ENCODE measurements around the gene DCK.
A peak's percentile ranks its signal among the peaks of the same experiment; 100 is the strongest.

The DCK gene

GRCh38 chr4:70993181-70994068 lies at the start of gene DCK:
Gene DCK, plus strand, starts transcription at chr4:70993649. Its CDS starts 187 bp downstream, at chr4:70993836.
- peak within 1 kb of the TSS; percentile 90 for H2AFZ ChIP-seq (ENCODE audit: low read depth, low read length)
- H3K9me3 ChIP-seq (ENCODE audit: low read length): peaks cover 19% of the 10 kb centered on the region
- no peaks in the 10 kb centered on the region for H3K27me3 ChIP-seq (ENCODE audit: insufficient read depth, low read length)
- peak within 1 kb of the TSS; percentile 62 for H3K4me3 ChIP-seq (ENCODE audit: low read length)
- peaks cover 11% of the 10 kb centered on the region for H3K4me1 ChIP-seq (ENCODE audit: insufficient read depth, low read length)
- H3K36me3 ChIP-seq (ENCODE audit: insufficient read depth, low read length): peaks cover 22% of the 10 kb centered on the region

GRCh38 chr4:70945046-70945445 lies 48.4 kb upstream of the DCK start:
- H3K36me3 ChIP-seq (ENCODE audit: insufficient read depth, low read length): peaks cover 8% of the 10 kb centered on the region
- no peak overlapping the region for H2AFZ ChIP-seq (ENCODE audit: low read depth, low read length)
- H3K4me3 ChIP-seq (ENCODE audit: low read length): no peak overlapping the region
- H3K27me3 ChIP-seq (ENCODE audit: insufficient read depth, low read length): no peaks in the 10 kb centered on the region
- peaks cover 7% of the 10 kb centered on the region for H3K9me3 ChIP-seq (ENCODE audit: low read length)
- no peaks in the 10 kb centered on the region for H3K4me1 ChIP-seq (ENCODE audit: insufficient read depth, low read length)

GRCh38 chr4:70945452-70946055 lies 47.9 kb upstream of the DCK start:
- H3K4me1 ChIP-seq (ENCODE audit: insufficient read depth, low read length): no peaks in the 10 kb centered on the region
- H3K4me3 ChIP-seq (ENCODE audit: low read length): no peak overlapping the region
- peaks cover 4% of the 10 kb centered on the region for H3K9me3 ChIP-seq (ENCODE audit: low read length)
- no peaks in the 10 kb centered on the region for H3K27me3 ChIP-seq (ENCODE audit: insufficient read depth, low read length)
- peaks cover 6% of the 10 kb centered on the region for H3K36me3 ChIP-seq (ENCODE audit: insufficient read depth, low read length)
- H2AFZ ChIP-seq (ENCODE audit: low read depth, low read length): no peak overlapping the region

GRCh38 chr4:70946939-70947338 lies 46.5 kb upstream of the DCK start:
- H3K4me3 ChIP-seq (ENCODE audit: low read length): no peak overlapping the region
- no peaks in the 10 kb centered on the region for H3K4me1 ChIP-seq (ENCODE audit: insufficient read depth, low read length)
- H3K27me3 ChIP-seq (ENCODE audit: insufficient read depth, low read length): no peaks in the 10 kb centered on the region
- H3K36me3 ChIP-seq (ENCODE audit: insufficient read depth, low read length): peaks cover 8% of the 10 kb centered on the region
- peaks cover 4% of the 10 kb centered on the region for H3K9me3 ChIP-seq (ENCODE audit: low read length)
- no peak overlapping the region for H2AFZ ChIP-seq (ENCODE audit: low read depth, low read length)

GRCh38 chr4:70948665-70949260 lies 44.7 kb upstream of the DCK start:
- no peaks in the 10 kb centered on the region for H3K4me1 ChIP-seq (ENCODE audit: insufficient read depth, low read length)

GRCh38 chr4:70954032-70954431 lies 39.4 kb upstream of the DCK start:
- Histone ChIP-seq H3K27me3 (ENCODE audit: insufficient read depth, low read length) (no peaks in the 10 kb centered on the region), H3K9me3 (ENCODE audit: low read length) (no peaks in the 10 kb centered on the region), H3K36me3 (ENCODE audit: insufficient read depth, low read length) (peaks cover 7% of the 10 kb centered on the region), H2AFZ (ENCODE audit: low read depth, low read length) (no peak overlapping the region), H3K4me3 (ENCODE audit: low read length) (no peak overlapping the region), H3K4me1 (ENCODE audit: insufficient read depth, low read length) (no peaks in the 10 kb centered on the region)

More at GRCh38 chr4:70948665-70949260, 44.7 kb upstream of the DCK start:
- Histone ChIP-seq H3K9me3 (ENCODE audit: low read length) (peaks cover 4% of the 10 kb centered on the region), H3K27me3 (ENCODE audit: insufficient read depth, low read length) (no peaks in the 10 kb centered on the region), H2AFZ (ENCODE audit: low read depth, low read length) (no peak overlapping the region), H3K36me3 (ENCODE audit: insufficient read depth, low read length) (peaks cover 8% of the 10 kb centered on the region), H3K4me3 (ENCODE audit: low read length) (no peak overlapping the region)

- Histone ChIP-seq H3K36me3 (ENCODE audit: insufficient read depth, low read length) (peaks cover 27% of the 10 kb centered on the region), H3K4me1 (ENCODE audit: insufficient read depth, low read length) (no peaks in the 10 kb centered on the region), H3K9me3 (ENCODE audit: low read length) (no peaks in the 10 kb centered on the region), H2AFZ (ENCODE audit: low read depth, low read length) (no peak overlapping the region), H3K4me3 (ENCODE audit: low read length) (no peak overlapping the region), H3K27me3 (ENCODE audit: insufficient read depth, low read length) (no peaks in the 10 kb centered on the region)
Observed at GRCh38 chr4:70956549-70957210, 36.8 kb upstream of the DCK start.

GRCh38 chr4:70958681-70959080 lies 34.8 kb upstream of the DCK start:
- Histone ChIP-seq H2AFZ (ENCODE audit: low read depth, low read length) (no peak overlapping the region), H3K4me1 (ENCODE audit: insufficient read depth, low read length) (no peaks in the 10 kb centered on the region), H3K9me3 (ENCODE audit: low read length) (no peaks in the 10 kb centered on the region), H3K36me3 (ENCODE audit: insufficient read depth, low read length) (peaks cover 45% of the 10 kb centered on the region), H3K27me3 (ENCODE audit: insufficient read depth, low read length) (no peaks in the 10 kb centered on the region), H3K4me3 (ENCODE audit: low read length) (no peak overlapping the region)

- H3K4me1 ChIP-seq (ENCODE audit: insufficient read depth, low read length): no peaks in the 10 kb centered on the region
- H3K36me3 ChIP-seq (ENCODE audit: insufficient read depth, low read length): peaks cover 58% of the 10 kb centered on the region
- no peak overlapping the region for H2AFZ ChIP-seq (ENCODE audit: low read depth, low read length)
- no peaks in the 10 kb centered on the region for H3K27me3 ChIP-seq (ENCODE audit: insufficient read depth, low read length)
- no peak overlapping the region for H3K4me3 ChIP-seq (ENCODE audit: low read length)
- no peaks in the 10 kb centered on the region for H3K9me3 ChIP-seq (ENCODE audit: low read length)
Observed at GRCh38 chr4:70969076-70969475, 24.4 kb upstream of the DCK start.

GRCh38 chr4:70976252-70976651 lies 17.2 kb upstream of the DCK start:
- Histone ChIP-seq H2AFZ (ENCODE audit: low read depth, low read length) (no peak overlapping the region), H3K4me1 (ENCODE audit: insufficient read depth, low read length) (no peaks in the 10 kb centered on the region), H3K27me3 (ENCODE audit: insufficient read depth, low read length) (no peaks in the 10 kb centered on the region), H3K36me3 (ENCODE audit: insufficient read depth, low read length) (peaks cover 83% of the 10 kb centered on the region), H3K9me3 (ENCODE audit: low read length) (no peaks in the 10 kb centered on the region), H3K4me3 (ENCODE audit: low read length) (no peak overlapping the region)

- Histone ChIP-seq H3K4me1 (ENCODE audit: insufficient read depth, low read length) (no peaks in the 10 kb centered on the region), H3K4me3 (ENCODE audit: low read length) (no peak overlapping the region), H2AFZ (ENCODE audit: low read depth, low read length) (no peak overlapping the region), H3K36me3 (ENCODE audit: insufficient read depth, low read length) (peaks cover 88% of the 10 kb centered on the region), H3K27me3 (ENCODE audit: insufficient read depth, low read length) (no peaks in the 10 kb centered on the region), H3K9me3 (ENCODE audit: low read length) (no peaks in the 10 kb centered on the region)
Observed at GRCh38 chr4:70979445-70980008, 13.9 kb upstream of the DCK start.

- no peak overlapping the region for H2AFZ ChIP-seq (ENCODE audit: low read depth, low read length)
- no peaks in the 10 kb centered on the region for H3K4me1 ChIP-seq (ENCODE audit: insufficient read depth, low read length)
- no peak overlapping the region for H3K4me3 ChIP-seq (ENCODE audit: low read length)
- H3K9me3 ChIP-seq (ENCODE audit: low read length): no peaks in the 10 kb centered on the region
- H3K27me3 ChIP-seq (ENCODE audit: insufficient read depth, low read length): no peaks in the 10 kb centered on the region
- peaks cover 81% of the 10 kb centered on the region for H3K36me3 ChIP-seq (ENCODE audit: insufficient read depth, low read length)
Observed at GRCh38 chr4:70980196-70980595, 13.3 kb upstream of the DCK start.
